Endodermal cell (in vitro differentiated cells): ENCODE data around the gene NREP. TPM values are rescaled to one million over a fixed set of nuclear protein-coding genes. Genes with fewer than 3 reads are reported as not detected.

Source experiments
- DNase-seq: peaks from one replicate; pipeline ENCODE4 v3.0.0-alpha.2; 2017
- H3K27ac ChIP-seq: 2 replicates; pipeline ENCODE4 v1.5.1; 2013; ENCODE audit warnings: mild to moderate bottlenecking, low read depth, low read length, moderate library complexity
- H3K27me3 ChIP-seq: 2 replicates; pipeline ENCODE4 v1.6.1; 2013; ENCODE audit warnings: mild to moderate bottlenecking, low read length, moderate library complexity; ENCODE audit not compliant: insufficient read depth, control insufficient read depth, poor library complexity, severe bottlenecking
- H3K36me3 ChIP-seq: 2 replicates; pipeline ENCODE4 v1.7.0; 2013; ENCODE audit warnings: mild to moderate bottlenecking, low read length, moderate library complexity; ENCODE audit not compliant: control insufficient read depth, insufficient read depth
- H3K4me1 ChIP-seq: one replicate; pipeline ENCODE4 v1.7.0; 2013; ENCODE audit warnings: low read length; ENCODE audit not compliant: control insufficient read depth, insufficient read depth
- H3K4me3 ChIP-seq: 2 replicates; pipeline ENCODE4 v1.5.1; 2013; ENCODE audit warnings: mild to moderate bottlenecking, low read length, moderate library complexity
- H3K9ac ChIP-seq: 2 replicates; pipeline ENCODE4 v1.6.1; 2013; ENCODE audit warnings: mild to moderate bottlenecking, low read length, moderate library complexity; ENCODE audit not compliant: poor library complexity, severe bottlenecking; ENCODE audit errors: extremely low read depth
- H3K9me3 ChIP-seq: 2 replicates; pipeline ENCODE4 v1.6.1; 2013; ENCODE audit warnings: mild to moderate bottlenecking, low read length, moderate library complexity; ENCODE audit not compliant: control insufficient read depth
- H3K27ac Mint-ChIP-seq: 2 replicates; pipeline ENCODE4 v1.8.0; 2020; ENCODE audit warnings: mixed read lengths
- H3K27me3 Mint-ChIP-seq: 2 replicates; pipeline ENCODE4 v1.8.0; 2021; ENCODE audit warnings: mild to moderate bottlenecking, mixed read lengths; ENCODE audit not compliant: insufficient read depth
- H3K36me3 Mint-ChIP-seq: 2 replicates; pipeline ENCODE4 v1.8.0; 2020; ENCODE audit warnings: low read depth, mixed read lengths
- H3K4me1 Mint-ChIP-seq: 2 replicates; pipeline ENCODE4 v1.8.0; 2020; ENCODE audit warnings: mixed read lengths
- H3K4me3 Mint-ChIP-seq: 2 replicates; pipeline ENCODE4 v1.8.0; 2020; ENCODE audit warnings: mild to moderate bottlenecking, moderate library complexity, mixed read lengths
- H3K9me3 Mint-ChIP-seq: 2 replicates; pipeline ENCODE4 v1.8.0; 2020; ENCODE audit warnings: mild to moderate bottlenecking, mixed read lengths
- WGBS, 2 experiments: methylation state at CpG; one replicate each; pipeline versions ENCODE4 v1.1.5 to v1.1.7; 2013; ENCODE audit warnings: missing lambda C conversion rate in 2 of 2, mixed read lengths in 1 of 2; ENCODE audit not compliant: insufficient coverage in 1 of 2, insufficient read length in 1 of 2; 5-methylcytosine and 5-hydroxymethylcytosine counted together
- total RNA-seq, 2 donors: library from RNA; stranded (reverse); fragmentation: NEBNext Ultra II Directional in 1 of 2; extraction: Animal tissue kit (Norgen Biotek cat#: 25700) in 1 of 2; gene quantifications; 2 replicates in 1 of 2; 3 replicates in 1 of 2; pipeline ENCODE4 v1.2.1, GENCODE V29; 2021
- TF ChIP-seq, protein P1 (sequence below): fragments of 200-600 bp; sonication (generic); conservative IDR thresholded peaks from 2 replicates; pipeline ENCODE4 v1.5.0; 2021; ENCODE audit warnings: antibody characterized with exemption, mild to moderate bottlenecking

NREP gene
- total RNA-seq, 2 donors from 2014 or later, result 212 to 238 TPM

DNA sequence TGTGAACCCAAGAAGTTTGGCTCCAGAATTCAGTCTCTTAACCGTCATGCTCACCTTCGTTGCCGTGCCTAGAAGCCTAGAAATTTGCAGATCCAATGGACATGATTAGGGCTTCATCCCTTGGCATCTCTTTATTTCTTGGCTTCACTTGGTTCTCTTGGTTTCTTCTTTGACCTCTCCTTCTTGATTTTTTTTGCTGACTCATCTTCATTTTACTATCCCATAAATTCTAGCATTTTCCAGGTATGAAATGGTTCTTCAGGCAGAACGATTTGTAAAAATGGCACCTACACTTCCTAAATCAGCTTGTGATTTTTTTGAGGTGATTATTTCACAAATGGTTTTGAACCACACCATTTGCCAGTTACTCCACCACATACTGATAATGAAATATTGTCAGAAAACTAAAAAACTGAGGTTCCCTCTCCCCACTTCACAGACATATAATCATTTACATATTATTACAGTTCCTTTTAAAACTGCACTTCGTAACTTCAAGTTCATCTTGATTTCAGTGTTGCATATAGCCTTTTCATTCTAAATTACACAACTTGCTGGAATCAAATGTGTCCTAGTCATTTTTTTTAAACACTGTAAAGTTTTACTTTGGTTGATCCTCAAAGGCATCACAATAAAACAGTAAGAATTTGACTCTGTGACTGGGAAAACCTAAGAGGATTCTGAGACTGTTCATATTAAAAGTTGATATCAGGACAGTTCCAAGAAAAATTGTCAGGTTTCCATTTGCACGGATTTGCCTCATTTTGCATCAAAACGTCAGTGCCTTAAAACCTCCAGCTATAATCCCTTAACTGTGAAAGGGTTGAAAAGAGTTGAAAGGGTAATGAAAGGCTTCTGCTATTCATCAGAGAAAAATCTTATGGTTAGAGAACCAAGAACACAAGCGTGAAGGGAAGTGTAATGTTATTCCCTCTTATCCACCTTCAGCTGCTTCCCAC lies 8.9 kb upstream of the NREP start:
- no peaks in the 10 kb centered on the region for H3K9me3 ChIP-seq
- H3K4me3 Mint-ChIP-seq, result no peak overlapping the region
- H3K36me3 ChIP-seq, result no peaks in the 10 kb centered on the region
- H3K4me1 Mint-ChIP-seq, result peaks cover 7% of the 10 kb centered on the region
- no peaks in the 10 kb centered on the region for H3K36me3 Mint-ChIP-seq
- DNase-seq, result no peak
- WGBS, 2 experiments, result 92 to 95% methylated on average over 5 to 8 of the region's 8 CpGs
- H3K4me1 ChIP-seq, result peaks cover 9% of the 10 kb centered on the region
- H3K27ac Mint-ChIP-seq, result no peak overlapping the region
- H3K27me3 Mint-ChIP-seq, result no peaks in the 10 kb centered on the region
- H3K9me3 Mint-ChIP-seq, result peaks cover 2% of the 10 kb centered on the region
- no peaks in the 10 kb centered on the region for H3K27me3 ChIP-seq
- TF ChIP-seq, protein P1, sequence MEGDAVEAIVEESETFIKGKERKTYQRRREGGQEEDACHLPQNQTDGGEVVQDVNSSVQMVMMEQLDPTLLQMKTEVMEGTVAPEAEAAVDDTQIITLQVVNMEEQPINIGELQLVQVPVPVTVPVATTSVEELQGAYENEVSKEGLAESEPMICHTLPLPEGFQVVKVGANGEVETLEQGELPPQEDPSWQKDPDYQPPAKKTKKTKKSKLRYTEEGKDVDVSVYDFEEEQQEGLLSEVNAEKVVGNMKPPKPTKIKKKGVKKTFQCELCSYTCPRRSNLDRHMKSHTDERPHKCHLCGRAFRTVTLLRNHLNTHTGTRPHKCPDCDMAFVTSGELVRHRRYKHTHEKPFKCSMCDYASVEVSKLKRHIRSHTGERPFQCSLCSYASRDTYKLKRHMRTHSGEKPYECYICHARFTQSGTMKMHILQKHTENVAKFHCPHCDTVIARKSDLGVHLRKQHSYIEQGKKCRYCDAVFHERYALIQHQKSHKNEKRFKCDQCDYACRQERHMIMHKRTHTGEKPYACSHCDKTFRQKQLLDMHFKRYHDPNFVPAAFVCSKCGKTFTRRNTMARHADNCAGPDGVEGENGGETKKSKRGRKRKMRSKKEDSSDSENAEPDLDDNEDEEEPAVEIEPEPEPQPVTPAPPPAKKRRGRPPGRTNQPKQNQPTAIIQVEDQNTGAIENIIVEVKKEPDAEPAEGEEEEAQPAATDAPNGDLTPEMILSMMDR, result no peak
- H3K4me3 ChIP-seq, result no peak overlapping the region
- H3K27ac ChIP-seq, result no peak overlapping the region
- H3K9ac ChIP-seq, result no peak overlapping the region

DNA sequence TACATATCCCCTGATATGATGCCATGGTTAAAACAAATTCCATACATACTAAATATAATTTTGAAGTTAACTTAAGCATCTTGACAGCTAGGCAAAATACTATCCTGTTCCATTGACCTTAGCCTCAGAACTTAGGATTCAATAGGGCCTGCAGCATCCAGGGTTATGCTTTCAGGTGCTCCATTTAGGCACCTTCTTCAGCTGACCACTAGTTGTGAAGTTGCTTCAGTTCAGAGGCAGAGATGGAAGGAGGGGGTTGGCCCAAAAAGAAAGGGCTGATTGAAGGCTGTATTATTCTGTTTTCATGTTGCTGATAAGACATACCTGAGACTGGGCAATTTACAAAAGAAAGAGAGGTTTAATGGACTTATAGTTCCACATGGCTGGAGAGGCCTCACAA lies 7.0 kb upstream of the NREP start:
- Histone ChIP-seq H3K4me3 (no peak overlapping the region), H3K36me3 (no peaks in the 10 kb centered on the region), H3K9me3 (no peaks in the 10 kb centered on the region), H3K27me3 (no peaks in the 10 kb centered on the region), H3K9ac (no peak overlapping the region), H3K4me1 (peaks cover 9% of the 10 kb centered on the region), H3K27ac (no peak overlapping the region)
- no peak for DNase-seq
- Mint-ChIP-seq H3K4me1 (peaks cover 11% of the 10 kb centered on the region), H3K9me3 (peaks cover 2% of the 10 kb centered on the region), H3K36me3 (no peaks in the 10 kb centered on the region), H3K4me3 (no peak overlapping the region), H3K27ac (no peak overlapping the region), H3K27me3 (no peaks in the 10 kb centered on the region)
- TF ChIP-seq, protein P1, result peak; percentile 54

DNA sequence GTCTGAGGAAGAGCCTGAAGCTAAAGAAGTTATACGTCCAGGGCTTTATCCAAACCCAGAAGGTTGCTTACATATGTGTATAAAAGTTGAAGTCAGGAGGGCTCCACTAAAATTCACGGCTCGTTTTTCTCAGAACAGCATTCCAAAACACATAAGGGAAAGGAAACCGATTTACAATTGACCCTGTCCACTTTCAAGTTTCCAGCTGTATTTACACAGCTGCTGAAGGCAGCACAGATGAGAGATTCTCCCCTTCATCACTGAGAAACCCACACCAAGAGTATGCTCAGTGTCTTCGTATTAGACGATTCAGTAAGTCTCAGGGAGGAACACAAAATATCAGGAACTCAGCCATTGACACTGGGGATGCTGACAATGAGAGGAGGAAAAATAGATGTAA lies 5.9 kb upstream of the NREP start:
- H3K27ac ChIP-seq, result no peak overlapping the region
- peaks cover 2% of the 10 kb centered on the region for H3K9me3 Mint-ChIP-seq
- H3K27ac Mint-ChIP-seq, result no peak overlapping the region
- H3K9me3 ChIP-seq, result no peaks in the 10 kb centered on the region
- no peaks in the 10 kb centered on the region for H3K27me3 ChIP-seq
- no peak overlapping the region for H3K9ac ChIP-seq
- no peaks in the 10 kb centered on the region for H3K36me3 ChIP-seq
- H3K27me3 Mint-ChIP-seq, result no peaks in the 10 kb centered on the region
- no peaks in the 10 kb centered on the region for H3K36me3 Mint-ChIP-seq
- no peak for DNase-seq
- no peak overlapping the region for H3K4me3 Mint-ChIP-seq
- 91 to 100% methylated on average over 2 to 6 of the region's 6 CpGs for WGBS, 2 experiments
- H3K4me1 Mint-ChIP-seq, result peaks cover 21% of the 10 kb centered on the region
- TF ChIP-seq, protein P1, result no peak
- no peak overlapping the region for H3K4me3 ChIP-seq
- peaks cover 16% of the 10 kb centered on the region for H3K4me1 ChIP-seq
